ENCODE data around the gene PLCD4.

Gene PLCD4

GRCh38 chr2:218622606-218623365, 15.1 kb downstream of the PLCD4 start:
- no peak for DNase-seq

GRCh38 chr2:218623366-218623705, 15.6 kb downstream of the PLCD4 start:
- DNase-seq: no peak

- no peak for DNase-seq
Observed at GRCh38 chr2:218626369-218626768, 18.7 kb downstream of the PLCD4 start.

- no peak for DNase-seq
Observed at GRCh38 chr2:218627939-218628338, 20.2 kb downstream of the PLCD4 start.

GRCh38 chr2:218631837-218632236, 24.1 kb downstream of the PLCD4 start:
- DNase-seq: no peak

GRCh38 chr2:218635719-218636118, 28.0 kb downstream of the PLCD4 start:
- DNase-seq: no peak

GRCh38 chr2:218638372-218638771, 30.7 kb downstream of the PLCD4 start:
- DNase-seq: no peak

- no peak for DNase-seq
Observed at GRCh38 chr2:218642121-218642656, 34.5 kb downstream of the PLCD4 start.

GRCh38 chr2:218642786-218643185, 35.1 kb downstream of the PLCD4 start:
- DNase-seq: no peak

GRCh38 chr2:218643751-218644310, 36.1 kb downstream of the PLCD4 start:
- no peak for DNase-seq

- no peak for DNase-seq
Observed at GRCh38 chr2:218644721-218645120, 37.0 kb downstream of the PLCD4 start.

- DNase-seq: no peak
Observed at GRCh38 chr2:218645126-218645525, 37.4 kb downstream of the PLCD4 start.

GRCh38 chr2:218648088-218648786, 40.5 kb downstream of the PLCD4 start:
- peak; percentile 57 for DNase-seq

- no peak for DNase-seq
Observed at GRCh38 chr2:218648787-218649100, 41.0 kb downstream of the PLCD4 start.

GRCh38 chr2:218655751-218656150, 48.1 kb downstream of the PLCD4 start:
- no peak for DNase-seq

GRCh38 chr2:218658671-218659257, 51.1 kb downstream of the PLCD4 start:
- DNase-seq: peak; percentile 48

- peak; percentile 95 for DNase-seq
Observed at GRCh38 chr2:218659258-218659987, 51.7 kb downstream of the PLCD4 start, which contains the start of the genes BCS1L and ZNF142. TSS of gene BCS1L (plus strand) at chr2:218659683. CDS start at chr2:218660988, 1,305 bp downstream. TSS of gene ZNF142 (minus strand) at chr2:218659623. CDS start at chr2:218656429, 3,194 bp downstream.

GRCh38 chr2:218659988-218660358, 52.3 kb downstream of the PLCD4 start:
- no peak for DNase-seq

GRCh38 chr2:218662377-218662776, 54.7 kb downstream of the PLCD4 start:
- no peak for DNase-seq

- DNase-seq: no peak
Observed at GRCh38 chr2:218662827-218663226, 55.1 kb downstream of the PLCD4 start.

- DNase-seq: no peak
Observed at GRCh38 chr2:218663901-218664300, 56.2 kb downstream of the PLCD4 start.

- no peak for DNase-seq
Observed at GRCh38 chr2:218664653-218665052, 57.0 kb downstream of the PLCD4 start.

Data from activated CD8-positive, alpha-beta memory T cell treated with anti-CD3 and anti-CD28 coated beads, Interleukin-2, amount 50 U/mL, for 4 hours (primary cell).